SK-N-SH treated with all-trans-retinoic acid at 6 μM for 48 hours (cell line): ENCODE data around the gene MARCKSL1.

Source experiments
- ATAC-seq: fragments of 200-7000 bp; cut with Tn5 transposase; 3 replicates; pipeline ENCODE4 v1.9.1; 2020; ENCODE audit warnings: mild to moderate bottlenecking, moderate library complexity
- ARNTL ChIP-seq: fragments of 450-650 bp; formaldehyde crosslinking; IDR thresholded peaks from 2 replicates; pipeline ENCODE4 v1.5.0; 2020; ENCODE audit warnings: low read depth, mild to moderate bottlenecking, moderate library complexity, borderline replicate concordance
- ESRRG ChIP-seq: fragments of 250-450 bp; sonication (Bioruptor Pico); IDR thresholded peaks from 2 replicates; pipeline ENCODE4 v1.6.1; 2021; ENCODE audit warnings: mild to moderate bottlenecking
- ISL1 ChIP-seq: fragments of 250-450 bp; sonication (Bioruptor Pico); IDR thresholded peaks from 2 replicates; pipeline ENCODE4 v2.1.2; 2022; ENCODE audit warnings: mild to moderate bottlenecking, moderate library complexity
- OSR1 ChIP-seq: fragments of 250-450 bp; sonication (Bioruptor Pico); IDR thresholded peaks from 2 replicates; pipeline ENCODE4 v1.8.0; 2022; ENCODE audit warnings: moderate library complexity, mild to moderate bottlenecking, inconsistent platforms
- SNAI2 ChIP-seq: fragments of 250-450 bp; sonication (Bioruptor Pico); IDR thresholded peaks from 2 replicates; pipeline ENCODE4 v1.5.0; 2020; ENCODE audit warnings: mild to moderate bottlenecking, moderate library complexity
- TCF4 ChIP-seq: fragments of 250-450 bp; sonication (Bioruptor Pico); IDR thresholded peaks from 2 replicates; pipeline ENCODE4 v1.8.0; 2021; ENCODE audit warnings: mild to moderate bottlenecking, moderate library complexity, borderline replicate concordance
- TOX ChIP-seq: fragments of 250-450 bp; sonication (Bioruptor Pico); IDR thresholded peaks from 2 replicates; pipeline ENCODE4 v1.8.0; 2021; ENCODE audit warnings: mild to moderate bottlenecking, moderate library complexity, borderline replicate concordance
- ZC3H10 ChIP-seq: fragments of 250-450 bp; sonication (Bioruptor Pico); IDR thresholded peaks from 2 replicates; pipeline ENCODE4 v1.5.1; 2021; ENCODE audit warnings: mild to moderate bottlenecking, moderate library complexity
- ZFP3 ChIP-seq: fragments of 250-450 bp; sonication (Bioruptor Pico); IDR thresholded peaks from 2 replicates; pipeline ENCODE4 v1.5.0; 2020; ENCODE audit warnings: mild to moderate bottlenecking, moderate library complexity
- ZNF565 ChIP-seq: fragments of 450-650 bp; formaldehyde crosslinking; conservative IDR thresholded peaks from 2 replicates; pipeline ENCODE4 v1.5.0; 2020; ENCODE audit warnings: low read depth, mild to moderate bottlenecking, moderate library complexity
- ZNF70 ChIP-seq: fragments of 450-650 bp; formaldehyde crosslinking; IDR thresholded peaks from 2 replicates; pipeline ENCODE4 v1.5.0; 2020; ENCODE audit warnings: mild to moderate bottlenecking, moderate library complexity
- ZNF8 ChIP-seq: fragments of 450-650 bp; formaldehyde crosslinking; IDR thresholded peaks from 2 replicates; pipeline ENCODE4 v1.5.0; 2020; ENCODE audit warnings: mild to moderate bottlenecking, moderate library complexity
- TF ChIP-seq, protein P1 (sequence below): fragments of 250-450 bp; sonication (Bioruptor Pico); IDR thresholded peaks from 2 replicates; pipeline ENCODE4 v1.8.0; 2021; ENCODE audit warnings: low read depth, mild to moderate bottlenecking, moderate library complexity, borderline replicate concordance
- TF ChIP-seq, protein P2 (sequence below): fragments of 250-450 bp; sonication (Bioruptor Pico); IDR thresholded peaks from 2 replicates; pipeline ENCODE4 v1.5.1; 2020; ENCODE audit warnings: low read depth, mild to moderate bottlenecking, moderate library complexity
- TF ChIP-seq, protein P3 (sequence below): fragments of 250-450 bp; sonication (Bioruptor Pico); IDR thresholded peaks from 2 replicates; pipeline ENCODE4 v1.8.0; 2020; ENCODE audit warnings: mild to moderate bottlenecking, moderate library complexity, borderline replicate concordance
- TF ChIP-seq, protein P4 (sequence below): fragments of 250-450 bp; sonication (Bioruptor Pico); IDR thresholded peaks from 2 replicates; pipeline ENCODE4 v1.5.1; 2021; ENCODE audit warnings: mild to moderate bottlenecking, moderate library complexity
- TF ChIP-seq, protein P5 (sequence below): fragments of 250-450 bp; sonication (Bioruptor Pico); IDR thresholded peaks from 2 replicates; pipeline ENCODE4 v1.5.0; 2020; ENCODE audit warnings: mild to moderate bottlenecking, moderate library complexity

The MARCKSL1 gene

DNA sequence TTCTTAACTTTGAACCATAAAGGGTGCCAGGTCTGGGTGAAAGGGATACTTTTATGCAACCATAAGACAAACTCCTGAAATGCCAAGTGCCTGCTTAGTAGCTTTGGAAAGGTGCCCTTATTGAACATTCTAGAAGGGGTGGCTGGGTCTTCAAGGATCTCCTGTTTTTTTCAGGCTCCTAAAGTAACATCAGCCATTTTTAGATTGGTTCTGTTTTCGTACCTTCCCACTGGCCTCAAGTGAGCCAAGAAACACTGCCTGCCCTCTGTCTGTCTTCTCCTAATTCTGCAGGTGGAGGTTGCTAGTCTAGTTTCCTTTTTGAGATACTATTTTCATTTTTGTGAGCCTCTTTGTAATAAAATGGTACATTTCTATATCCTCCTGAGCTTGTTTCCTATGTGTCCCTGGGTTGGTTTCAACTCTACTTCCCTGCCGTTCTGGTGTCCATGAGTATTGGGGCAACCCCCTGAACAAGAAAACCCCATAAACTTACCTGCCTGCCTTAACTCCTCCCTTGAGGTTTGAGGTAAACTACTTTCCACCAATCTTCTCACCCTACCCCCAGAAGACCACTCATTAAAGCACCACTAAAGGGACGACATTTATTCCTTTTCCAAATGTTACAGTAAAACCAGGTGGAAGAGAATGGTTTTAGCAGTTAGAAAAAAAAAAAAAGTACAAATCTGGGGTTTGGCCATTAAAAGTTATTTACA, 2.6 kb downstream of the MARCKSL1 start:
- TF ChIP-seq ZC3H10, result no peak
- ATAC-seq, result no peak

DNA sequence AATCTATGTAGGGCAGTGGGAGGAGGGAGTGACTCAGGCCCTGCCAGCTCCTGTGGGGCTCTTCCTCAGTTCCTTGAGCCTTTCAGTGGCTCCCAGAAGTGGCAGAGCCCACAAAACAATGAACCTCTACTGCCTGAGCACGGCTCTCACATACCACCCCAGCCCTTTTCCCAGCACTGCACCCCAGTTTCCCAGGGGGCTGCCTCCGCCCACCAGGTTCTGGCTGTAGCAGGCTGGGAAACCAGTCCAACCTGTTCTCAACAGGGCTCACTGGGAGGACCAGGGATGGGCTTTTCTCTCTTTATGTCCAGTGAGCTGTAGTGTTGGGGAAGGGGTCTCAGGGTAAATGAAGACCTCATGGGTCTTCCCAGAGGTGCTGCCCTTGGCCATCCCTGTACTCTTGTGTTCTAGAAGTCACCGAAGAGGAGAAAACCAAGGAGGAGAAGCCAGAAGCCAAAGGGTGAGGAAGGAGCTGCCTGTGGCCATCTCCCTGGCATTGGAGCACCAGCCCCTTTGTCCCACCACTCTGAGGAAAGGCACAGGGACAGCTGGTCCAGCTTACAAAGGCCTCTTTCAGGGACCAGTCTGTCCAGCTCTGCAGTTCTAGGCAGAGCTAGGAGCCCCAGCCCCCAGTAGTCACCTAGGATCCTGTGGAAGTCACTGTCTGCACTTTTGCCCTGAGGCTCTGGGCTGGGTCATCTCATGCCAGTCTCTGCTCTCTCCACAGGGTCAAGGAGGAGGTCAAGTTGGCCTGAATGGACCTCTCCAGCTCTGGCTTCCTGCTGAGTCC, 3.5 kb downstream of the MARCKSL1 start:
- TF ChIP-seq TOX (CRISPR knock-in tag) (no peak), ESRRG (CRISPR knock-in tag) (no peak), ARNTL (CRISPR knock-in tag) (no peak), ISL1 (CRISPR knock-in tag) (no peak), OSR1 (CRISPR knock-in tag) (no peak), ZNF70 (CRISPR knock-in tag) (no peak)
- TF ChIP-seq, protein P1, sequence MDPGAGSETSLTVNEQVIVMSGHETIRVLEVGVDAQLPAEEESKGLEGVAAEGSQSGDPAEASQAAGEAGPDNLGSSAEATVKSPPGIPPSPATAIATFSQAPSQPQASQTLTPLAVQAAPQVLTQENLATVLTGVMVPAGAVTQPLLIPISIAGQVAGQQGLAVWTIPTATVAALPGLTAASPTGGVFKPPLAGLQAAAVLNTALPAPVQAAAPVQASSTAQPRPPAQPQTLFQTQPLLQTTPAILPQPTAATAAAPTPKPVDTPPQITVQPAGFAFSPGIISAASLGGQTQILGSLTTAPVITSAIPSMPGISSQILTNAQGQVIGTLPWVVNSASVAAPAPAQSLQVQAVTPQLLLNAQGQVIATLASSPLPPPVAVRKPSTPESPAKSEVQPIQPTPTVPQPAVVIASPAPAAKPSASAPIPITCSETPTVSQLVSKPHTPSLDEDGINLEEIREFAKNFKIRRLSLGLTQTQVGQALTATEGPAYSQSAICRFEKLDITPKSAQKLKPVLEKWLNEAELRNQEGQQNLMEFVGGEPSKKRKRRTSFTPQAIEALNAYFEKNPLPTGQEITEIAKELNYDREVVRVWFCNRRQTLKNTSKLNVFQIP (CRISPR knock-in tag), result no peak
- TF ChIP-seq, protein P2, sequence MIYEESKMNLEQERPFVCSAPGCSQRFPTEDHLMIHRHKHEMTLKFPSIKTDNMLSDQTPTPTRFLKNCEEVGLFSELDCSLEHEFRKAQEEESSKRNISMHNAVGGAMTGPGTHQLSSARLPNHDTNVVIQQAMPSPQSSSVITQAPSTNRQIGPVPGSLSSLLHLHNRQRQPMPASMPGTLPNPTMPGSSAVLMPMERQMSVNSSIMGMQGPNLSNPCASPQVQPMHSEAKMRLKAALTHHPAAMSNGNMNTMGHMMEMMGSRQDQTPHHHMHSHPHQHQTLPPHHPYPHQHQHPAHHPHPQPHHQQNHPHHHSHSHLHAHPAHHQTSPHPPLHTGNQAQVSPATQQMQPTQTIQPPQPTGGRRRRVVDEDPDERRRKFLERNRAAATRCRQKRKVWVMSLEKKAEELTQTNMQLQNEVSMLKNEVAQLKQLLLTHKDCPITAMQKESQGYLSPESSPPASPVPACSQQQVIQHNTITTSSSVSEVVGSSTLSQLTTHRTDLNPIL, result no peak
- TF ChIP-seq, protein P3, sequence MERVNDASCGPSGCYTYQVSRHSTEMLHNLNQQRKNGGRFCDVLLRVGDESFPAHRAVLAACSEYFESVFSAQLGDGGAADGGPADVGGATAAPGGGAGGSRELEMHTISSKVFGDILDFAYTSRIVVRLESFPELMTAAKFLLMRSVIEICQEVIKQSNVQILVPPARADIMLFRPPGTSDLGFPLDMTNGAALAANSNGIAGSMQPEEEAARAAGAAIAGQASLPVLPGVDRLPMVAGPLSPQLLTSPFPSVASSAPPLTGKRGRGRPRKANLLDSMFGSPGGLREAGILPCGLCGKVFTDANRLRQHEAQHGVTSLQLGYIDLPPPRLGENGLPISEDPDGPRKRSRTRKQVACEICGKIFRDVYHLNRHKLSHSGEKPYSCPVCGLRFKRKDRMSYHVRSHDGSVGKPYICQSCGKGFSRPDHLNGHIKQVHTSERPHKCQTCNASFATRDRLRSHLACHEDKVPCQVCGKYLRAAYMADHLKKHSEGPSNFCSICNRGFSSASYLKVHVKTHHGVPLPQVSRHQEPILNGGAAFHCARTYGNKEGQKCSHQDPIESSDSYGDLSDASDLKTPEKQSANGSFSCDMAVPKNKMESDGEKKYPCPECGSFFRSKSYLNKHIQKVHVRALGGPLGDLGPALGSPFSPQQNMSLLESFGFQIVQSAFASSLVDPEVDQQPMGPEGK (CRISPR knock-in tag), result no peak
- TF ChIP-seq, protein P4, sequence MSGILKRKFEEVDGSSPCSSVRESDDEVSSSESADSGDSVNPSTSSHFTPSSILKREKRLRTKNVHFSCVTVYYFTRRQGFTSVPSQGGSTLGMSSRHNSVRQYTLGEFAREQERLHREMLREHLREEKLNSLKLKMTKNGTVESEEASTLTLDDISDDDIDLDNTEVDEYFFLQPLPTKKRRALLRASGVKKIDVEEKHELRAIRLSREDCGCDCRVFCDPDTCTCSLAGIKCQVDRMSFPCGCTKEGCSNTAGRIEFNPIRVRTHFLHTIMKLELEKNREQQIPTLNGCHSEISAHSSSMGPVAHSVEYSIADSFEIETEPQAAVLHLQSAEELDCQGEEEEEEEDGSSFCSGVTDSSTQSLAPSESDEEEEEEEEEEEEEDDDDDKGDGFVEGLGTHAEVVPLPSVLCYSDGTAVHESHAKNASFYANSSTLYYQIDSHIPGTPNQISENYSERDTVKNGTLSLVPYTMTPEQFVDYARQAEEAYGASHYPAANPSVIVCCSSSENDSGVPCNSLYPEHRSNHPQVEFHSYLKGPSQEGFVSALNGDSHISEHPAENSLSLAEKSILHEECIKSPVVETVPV, result no peak
- TF ChIP-seq, protein P5, sequence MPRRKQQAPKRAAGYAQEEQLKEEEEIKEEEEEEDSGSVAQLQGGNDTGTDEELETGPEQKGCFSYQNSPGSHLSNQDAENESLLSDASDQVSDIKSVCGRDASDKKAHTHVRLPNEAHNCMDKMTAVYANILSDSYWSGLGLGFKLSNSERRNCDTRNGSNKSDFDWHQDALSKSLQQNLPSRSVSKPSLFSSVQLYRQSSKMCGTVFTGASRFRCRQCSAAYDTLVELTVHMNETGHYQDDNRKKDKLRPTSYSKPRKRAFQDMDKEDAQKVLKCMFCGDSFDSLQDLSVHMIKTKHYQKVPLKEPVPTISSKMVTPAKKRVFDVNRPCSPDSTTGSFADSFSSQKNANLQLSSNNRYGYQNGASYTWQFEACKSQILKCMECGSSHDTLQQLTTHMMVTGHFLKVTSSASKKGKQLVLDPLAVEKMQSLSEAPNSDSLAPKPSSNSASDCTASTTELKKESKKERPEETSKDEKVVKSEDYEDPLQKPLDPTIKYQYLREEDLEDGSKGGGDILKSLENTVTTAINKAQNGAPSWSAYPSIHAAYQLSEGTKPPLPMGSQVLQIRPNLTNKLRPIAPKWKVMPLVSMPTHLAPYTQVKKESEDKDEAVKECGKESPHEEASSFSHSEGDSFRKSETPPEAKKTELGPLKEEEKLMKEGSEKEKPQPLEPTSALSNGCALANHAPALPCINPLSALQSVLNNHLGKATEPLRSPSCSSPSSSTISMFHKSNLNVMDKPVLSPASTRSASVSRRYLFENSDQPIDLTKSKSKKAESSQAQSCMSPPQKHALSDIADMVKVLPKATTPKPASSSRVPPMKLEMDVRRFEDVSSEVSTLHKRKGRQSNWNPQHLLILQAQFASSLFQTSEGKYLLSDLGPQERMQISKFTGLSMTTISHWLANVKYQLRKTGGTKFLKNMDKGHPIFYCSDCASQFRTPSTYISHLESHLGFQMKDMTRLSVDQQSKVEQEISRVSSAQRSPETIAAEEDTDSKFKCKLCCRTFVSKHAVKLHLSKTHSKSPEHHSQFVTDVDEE (CRISPR knock-in tag), result no peak
- TF ChIP-seq, all 23 proteins: peak for 0
- no peak for ATAC-seq

DNA sequence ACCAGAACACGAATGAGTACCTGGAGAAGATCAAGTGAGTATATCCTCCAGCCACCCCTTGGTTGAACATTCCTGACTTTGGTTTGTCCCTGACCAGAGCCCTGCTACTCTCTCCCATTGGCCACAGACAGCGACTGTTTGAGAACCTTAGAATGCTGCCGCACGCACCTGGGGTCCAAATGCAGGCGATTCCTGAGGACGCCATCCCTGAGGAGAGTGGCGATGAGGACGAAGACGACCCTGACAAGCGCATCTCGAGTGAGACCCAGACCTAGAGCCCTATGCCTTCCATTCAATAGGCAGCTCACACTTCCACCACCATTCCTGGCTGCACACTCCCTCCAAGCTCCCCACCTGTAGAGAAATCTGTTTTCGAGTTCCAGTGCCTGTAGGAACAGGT, 4.5 kb downstream of the MARCKSL1 start:
- TF ChIP-seq ZNF8 (CRISPR knock-in tag) (no peak), ZFP3 (no peak), TCF4 (CRISPR knock-in tag) (no peak), SNAI2 (CRISPR knock-in tag) (no peak), ESRRG (CRISPR knock-in tag) (no peak), OSR1 (CRISPR knock-in tag) (no peak), TOX (CRISPR knock-in tag) (no peak), ZNF565 (CRISPR knock-in tag) (no peak)
- TF ChIP-seq, protein P3 (CRISPR knock-in tag), result no peak
- TF ChIP-seq, protein P2, result no peak

More for the DNA sequence above, 4.5 kb downstream of the MARCKSL1 start:
- ATAC-seq, result no peak
